ENCODE data around the gene SLC25A42. TPM values are rescaled to one million over a fixed set of nuclear protein-coding genes. Genes with fewer than 3 reads are reported as not detected.

The SLC25A42 gene
- total and polyA plus RNA-seq, 2 donors (not counting 3 experiments of a cell fraction or from before 2014, with no cell fraction given): 6.2 to 6.3 TPM

- H3K9me3 ChIP-seq (replicated peaks; ENCODE audit: control insufficient read depth, insufficient read depth, low read length): no peaks in the 10 kb centered on the region
- H3K4me3 ChIP-seq (replicated peaks in 1 of 3; ENCODE audit: insufficient read depth in 1 of 3, low read depth in 1 of 3, low read length in 3 of 3): no peak overlapping the region
- no peaks in the 10 kb centered on the region for H3K36me3 ChIP-seq (ENCODE audit: control insufficient read depth in 2 of 2, extremely low read depth in 1 of 2, insufficient read depth in 2 of 2, low read length in 2 of 2)
- no peaks in the 10 kb centered on the region for H4K20me1 ChIP-seq (replicated peaks; ENCODE audit: control insufficient read depth, extremely low read depth, insufficient read depth, low read length)
- no TSS peak for BruUV-seq (replicated peaks)
- H3K79me2 ChIP-seq (ENCODE audit: control insufficient read depth, insufficient read depth, low read length): no peaks in the 10 kb centered on the region
- H3K27ac ChIP-seq (ENCODE audit: insufficient read depth, low read depth, low read length): no peak overlapping the region
- no peaks in the 10 kb centered on the region for H3K9me1 ChIP-seq (replicated peaks; ENCODE audit: control insufficient read depth, extremely low read depth, insufficient read depth, low read length)
- H3K4me1 ChIP-seq (ENCODE audit: control insufficient read depth, extremely low read depth, insufficient read depth, low read length): no peaks in the 10 kb centered on the region
- POLR2A ChIA-PET: no interaction called here
- FAIRE-seq: peak; percentile 48
- no peak overlapping the region for H3K4me2 ChIP-seq (ENCODE audit: insufficient read depth, low read length)
- dilution Hi-C loops (cut with MboI; ENCODE audit: extremely low pct_ligation_motif_present, low sequenced_read_pairs): no loop called here
- H3K9ac ChIP-seq (replicated peaks; ENCODE audit: extremely low read depth, insufficient read depth, low read length): no peak overlapping the region
- no peak for DNase-seq (ENCODE audit: low read depth, low spot score)
- CTCF ChIA-PET: interaction anchor here (0.6 to 2.1 kb wide), 14 partner anchors 9 to 120 kb away, joined by 3 to 11 read pairs (median 4); partner anchors contain the start of gene SLC25A42
- TF ChIP-seq CTCF (IDR thresholded peaks at IDR 0.05; ENCODE audit: extremely low read depth in 1 of 2, insufficient read depth in 1 of 2, low read depth in 1 of 2, low read length in 2 of 2) (peak; percentile 52 to 76), MYC (IDR thresholded peaks at IDR 0.05; ENCODE audit: low read depth, low read length) (no peak), FOS (IDR thresholded peaks at IDR 0.05; ENCODE audit: borderline replicate concordance, insufficient read depth, low read length) (no peak)
- H3K27me3 ChIP-seq (ENCODE audit: control insufficient read depth in 2 of 2, insufficient read depth in 2 of 2, low read length in 2 of 2): no peaks in the 10 kb centered on the region
- H2AFZ ChIP-seq (ENCODE audit: low read depth, low read length): no peak overlapping the region
- intact Hi-C loops (cut with micrococcal nuclease): loop anchor here (1.0 kb wide), 1 partner anchor 23 kb away; no protein-coding TSS in a partner anchor
Observed at GRCh38 chr19:19115954-19116353, 52.2 kb downstream of the SLC25A42 start.

- TF ChIP-seq POLR2A (IDR thresholded peaks at IDR 0.05; ENCODE audit: low read depth, low read length) (no peak), POLR2AphosphoS5 (IDR thresholded peaks at IDR 0.05; ENCODE audit: insufficient read depth, low read depth, low read length) (no peak)
- Histone ChIP-seq H3K4me2 (ENCODE audit: insufficient read depth, low read length) (no peak overlapping the region), H3K36me3 (ENCODE audit: control insufficient read depth in 2 of 2, extremely low read depth in 1 of 2, insufficient read depth in 2 of 2, low read length in 2 of 2) (no peaks in the 10 kb centered on the region), H3K9me3 (replicated peaks; ENCODE audit: control insufficient read depth, insufficient read depth, low read length) (no peaks in the 10 kb centered on the region), H3K9ac (replicated peaks; ENCODE audit: extremely low read depth, insufficient read depth, low read length) (no peak overlapping the region), H3K4me1 (ENCODE audit: control insufficient read depth, extremely low read depth, insufficient read depth, low read length) (no peaks in the 10 kb centered on the region), H3K27me3 (ENCODE audit: control insufficient read depth in 2 of 2, insufficient read depth in 2 of 2, low read length in 2 of 2) (no peaks in the 10 kb centered on the region), H3K79me2 (ENCODE audit: control insufficient read depth, insufficient read depth, low read length) (no peaks in the 10 kb centered on the region), H2AFZ (ENCODE audit: low read depth, low read length) (no peak overlapping the region), H3K27ac (ENCODE audit: insufficient read depth, low read depth, low read length) (no peak overlapping the region), H4K20me1 (replicated peaks; ENCODE audit: control insufficient read depth, extremely low read depth, insufficient read depth, low read length) (no peaks in the 10 kb centered on the region), H3K9me1 (replicated peaks; ENCODE audit: control insufficient read depth, extremely low read depth, insufficient read depth, low read length) (no peaks in the 10 kb centered on the region), H3K4me3 (replicated peaks in 1 of 3; ENCODE audit: insufficient read depth in 1 of 3, low read depth in 1 of 3, low read length in 3 of 3) (no peak overlapping the region)
- intact Hi-C loops (cut with micrococcal nuclease) (no loop called here), dilution Hi-C loops (cut with MboI; ENCODE audit: extremely low pct_ligation_motif_present, low sequenced_read_pairs) (no loop called here)
- DNase-seq (ENCODE audit: low read depth, low spot score) (no peak), FAIRE-seq (no peak)
- ChIA-PET CTCF (no interaction called here), POLR2A (no interaction called here)
- no TSS peak for BruUV-seq (replicated peaks)
Observed at GRCh38 chr19:19119325-19120237, 55.8 kb downstream of the SLC25A42 start.
